Thyroid gland (tissue), 4 donors: Measurements from ENCODE around the gene CTSL.

Source experiments
- CTCF ChIP-seq, 6 experiments: fragments of 200-600 bp in 3 of 6; fragments of 450-650 bp in 3 of 6; sonication (generic) in 3 of 6; IDR thresholded peaks; one replicate each; pipeline ENCODE4 v1.5.1; 2016 to 2019; ENCODE audit warnings: antibody characterized with exemption in 6 of 6, mild to moderate bottlenecking in 2 of 6, inconsistent platforms in 1 of 6, moderate library complexity in 1 of 6
- POLR2A ChIP-seq, 2 donors: fragments of 450-650 bp; IDR thresholded peaks; one replicate each; pipeline ENCODE4 v1.6.1; 2017; ENCODE audit warnings: antibody characterized with exemption in 2 of 2, mild to moderate bottlenecking in 2 of 2, moderate library complexity in 1 of 2

GRCh38 chr9:87702921-87703320, 23.0 kb upstream of the CTSL start:
- TF ChIP-seq POLR2A (IDR thresholded peaks at IDR 0.05) (no peak), CTCF (IDR thresholded peaks at IDR 0.05) (no peak)
